Endometrial microvascular endothelial cells (primary cell): Measurements from ENCODE around the gene CDNF. TPM values are rescaled to one million over a fixed set of nuclear protein-coding genes. Genes with fewer than 3 reads are reported as not detected.

Experiments used
- total RNA-seq: library from RNA; depleted of rRNA; stranded (reverse); fragments of >200 nt; gene quantifications from one replicate; pipeline ENCODE4 v1.2.3, GENCODE V29; 2015; ENCODE audit errors: inconsistent ontology term

Gene CDNF
- total RNA-seq, 1 donor from 2014 or later = not detected

Other genes starting within 250 kb of the CDNF start
- 77.7 TPM for gene FAM107B, start 63.1 kb downstream of the CDNF start, total RNA-seq
- gene HSPA14, start 269 bp upstream of the CDNF start, total RNA-seq = 18.9 TPM
- gene MSANTD7, start 269 bp upstream of the CDNF start, total RNA-seq = 13.9 TPM
- 29.3 TPM for gene SUV39H2, start 40.8 kb upstream of the CDNF start, total RNA-seq
- 5.7 TPM for gene DCLRE1C, start 116.1 kb upstream of the CDNF start, total RNA-seq
- gene MEIG1, start 121.4 kb upstream of the CDNF start, total RNA-seq = not detected
- gene OLAH, start 205.9 kb upstream of the CDNF start, total RNA-seq = not detected